Lower leg skin (tissue), 4 donors: ENCODE data around the gene RGS7. TPM values are rescaled to one million over a fixed set of nuclear protein-coding genes. Genes with fewer than 3 reads are reported as not detected.

Experiments
- DNase-seq, 2 donors: peaks; one replicate each; pipeline ENCODE4 v3.0.0-alpha.2; 2019; ENCODE audit warnings: low spot score in 2 of 2
- H3K4me3 ChIP-seq: fragments of 200-600 bp; sonication (generic); 2 replicates; pipeline ENCODE4 v1.5.1; 2017; ENCODE audit warnings: mild to moderate bottlenecking, low read depth; ENCODE audit not compliant: poor library complexity, severe bottlenecking
- POLR2A ChIP-seq, 2 donors: fragments of 450-650 bp; IDR thresholded peaks; one replicate each; pipeline ENCODE4 v1.6.1; 2016 to 2017; ENCODE audit warnings: antibody characterized with exemption in 2 of 2, mild to moderate bottlenecking in 1 of 2, moderate library complexity in 1 of 2
- WGBS, 2 donors: methylation state at CpG; one replicate each; pipeline ENCODE4 v1.1.5; 2018; 5-methylcytosine and 5-hydroxymethylcytosine counted together
- intact Hi-C: fragments of 100-400 bp; cut with DNase I; formaldehyde crosslinking; loops from one replicate; pipeline ENCODE4 v1.15.0; 2023; ENCODE audit warnings: low total_unique reads
- total RNA-seq, 4 donors: library from RNA; depleted of rRNA; stranded (reverse); fragments of >200 nt; gene quantifications; one replicate each; pipeline ENCODE4 v1.1.0, GENCODE V29; 2016
- TF ChIP-seq, protein P1 (sequence below), 3 donors: fragments of 450-650 bp; IDR thresholded peaks; one replicate each; pipeline ENCODE4 v1.5.1; 2016; ENCODE audit warnings: antibody characterized with exemption in 3 of 3, mild to moderate bottlenecking in 3 of 3, moderate library complexity in 2 of 3

The RGS7 gene
- total RNA-seq, 4 donors from 2014 or later = not detected

DNA sequence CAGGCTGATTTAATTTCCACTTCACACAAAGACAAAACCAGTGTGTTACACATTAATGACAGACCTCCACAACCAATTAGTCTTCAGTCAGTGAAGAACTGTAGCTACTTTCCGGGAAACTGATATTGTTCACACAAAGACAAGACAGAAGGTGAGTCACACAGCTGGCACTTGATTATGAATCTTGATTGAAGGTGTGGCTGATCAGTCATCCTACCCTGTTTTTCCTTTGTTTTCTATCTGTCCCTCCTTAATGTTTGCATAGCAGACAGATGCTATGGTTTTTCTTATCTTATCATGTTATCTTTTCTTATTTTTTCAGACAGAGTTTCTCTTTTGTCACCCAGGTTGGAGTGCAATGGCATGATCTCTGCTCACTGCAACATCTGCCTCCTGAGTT, 560.0 kb downstream of the RGS7 start:
- 65 to 75% methylated on average over 1 of the region's 1 CpG for WGBS, 2 donors
- TF ChIP-seq, protein P1, sequence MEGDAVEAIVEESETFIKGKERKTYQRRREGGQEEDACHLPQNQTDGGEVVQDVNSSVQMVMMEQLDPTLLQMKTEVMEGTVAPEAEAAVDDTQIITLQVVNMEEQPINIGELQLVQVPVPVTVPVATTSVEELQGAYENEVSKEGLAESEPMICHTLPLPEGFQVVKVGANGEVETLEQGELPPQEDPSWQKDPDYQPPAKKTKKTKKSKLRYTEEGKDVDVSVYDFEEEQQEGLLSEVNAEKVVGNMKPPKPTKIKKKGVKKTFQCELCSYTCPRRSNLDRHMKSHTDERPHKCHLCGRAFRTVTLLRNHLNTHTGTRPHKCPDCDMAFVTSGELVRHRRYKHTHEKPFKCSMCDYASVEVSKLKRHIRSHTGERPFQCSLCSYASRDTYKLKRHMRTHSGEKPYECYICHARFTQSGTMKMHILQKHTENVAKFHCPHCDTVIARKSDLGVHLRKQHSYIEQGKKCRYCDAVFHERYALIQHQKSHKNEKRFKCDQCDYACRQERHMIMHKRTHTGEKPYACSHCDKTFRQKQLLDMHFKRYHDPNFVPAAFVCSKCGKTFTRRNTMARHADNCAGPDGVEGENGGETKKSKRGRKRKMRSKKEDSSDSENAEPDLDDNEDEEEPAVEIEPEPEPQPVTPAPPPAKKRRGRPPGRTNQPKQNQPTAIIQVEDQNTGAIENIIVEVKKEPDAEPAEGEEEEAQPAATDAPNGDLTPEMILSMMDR (IDR thresholded peaks at IDR 0.05) = no peak

DNA sequence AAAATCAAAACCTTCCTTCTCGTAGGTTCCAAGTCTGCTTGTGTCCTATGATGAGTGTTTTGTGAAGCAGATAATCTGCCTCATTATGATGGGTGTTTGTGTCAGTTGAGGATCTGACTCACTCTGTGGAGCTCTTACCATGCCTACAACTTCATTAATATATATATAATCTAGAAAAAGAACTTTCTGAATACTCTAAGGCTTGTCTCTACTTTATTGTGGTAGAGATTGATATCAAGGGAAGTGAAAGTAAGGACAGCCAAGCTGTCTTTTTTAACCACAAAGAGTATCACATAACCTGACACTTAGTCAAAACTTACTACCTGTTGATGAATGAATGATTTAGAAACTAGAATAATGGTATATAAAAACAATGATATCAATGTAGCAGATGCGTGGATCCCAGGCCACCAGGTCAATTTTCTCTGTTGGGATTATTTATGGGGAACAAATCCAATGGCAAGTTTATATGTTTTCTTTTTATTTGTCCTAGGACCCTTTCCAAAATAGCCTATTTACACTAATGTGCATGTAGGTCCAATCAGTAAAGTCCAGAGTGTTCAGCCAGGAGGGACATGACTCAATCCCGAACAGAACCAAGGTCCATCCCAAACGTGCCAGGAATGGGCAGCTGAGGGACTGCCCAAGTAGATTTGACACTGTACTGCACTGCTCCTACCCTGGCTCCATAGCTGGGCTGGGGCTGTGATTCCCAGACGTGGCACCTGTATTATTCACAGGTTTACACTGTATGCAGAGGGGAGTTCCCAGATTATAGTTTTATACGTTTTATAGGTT, 562.8 kb downstream of the RGS7 start:
- 81 to 91% methylated on average over 6 of the region's 6 CpGs for WGBS, 2 donors
- H3K4me3 ChIP-seq = no peak overlapping the region
- DNase-seq = no peak
- intact Hi-C loops = no loop called here
- TF ChIP-seq POLR2A (IDR thresholded peaks at IDR 0.05) = no peak
- TF ChIP-seq, protein P1 (IDR thresholded peaks at IDR 0.05) = no peak

More for the DNA sequence above, 560.0 kb downstream of the RGS7 start:
- H3K4me3 ChIP-seq = no peak overlapping the region
- DNase-seq = no peak
- intact Hi-C loops = no loop called here

DNA sequence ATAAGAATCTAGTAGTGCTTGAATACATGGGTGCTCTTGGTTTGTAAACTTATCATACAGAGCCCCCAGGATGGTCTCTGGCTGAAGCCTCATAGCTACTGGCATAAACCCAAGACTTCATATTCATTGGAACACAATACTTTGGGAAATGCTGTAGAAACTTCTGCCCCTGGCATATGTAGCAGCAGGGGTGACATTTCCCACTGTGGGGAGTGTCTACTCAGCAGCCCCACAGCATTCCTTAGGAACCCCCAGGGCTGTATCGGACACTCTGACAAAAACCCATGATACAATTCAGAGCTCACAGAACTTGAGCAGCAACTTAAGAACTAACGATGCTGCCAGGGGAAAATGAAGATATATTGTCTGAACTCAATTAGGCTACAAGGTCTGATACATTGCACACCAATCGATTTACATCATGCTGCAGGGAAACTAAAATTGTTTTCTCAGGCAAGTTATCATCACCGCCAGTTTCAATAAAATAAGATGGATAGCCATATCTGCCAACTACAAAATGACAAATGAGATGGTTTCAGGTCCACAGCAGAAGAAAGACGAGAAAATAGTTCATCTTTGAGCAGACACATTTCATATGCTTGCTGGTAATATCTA, 564.0 kb downstream of the RGS7 start:
- no peak for DNase-seq
- WGBS, 2 donors = 53 to 60% methylated on average over 5 of the region's 5 CpGs
- no peak overlapping the region for H3K4me3 ChIP-seq
- no peak for TF ChIP-seq POLR2A (IDR thresholded peaks at IDR 0.05)
- TF ChIP-seq, protein P1 (IDR thresholded peaks at IDR 0.05) = no peak
- intact Hi-C loops = no loop called here

DNA sequence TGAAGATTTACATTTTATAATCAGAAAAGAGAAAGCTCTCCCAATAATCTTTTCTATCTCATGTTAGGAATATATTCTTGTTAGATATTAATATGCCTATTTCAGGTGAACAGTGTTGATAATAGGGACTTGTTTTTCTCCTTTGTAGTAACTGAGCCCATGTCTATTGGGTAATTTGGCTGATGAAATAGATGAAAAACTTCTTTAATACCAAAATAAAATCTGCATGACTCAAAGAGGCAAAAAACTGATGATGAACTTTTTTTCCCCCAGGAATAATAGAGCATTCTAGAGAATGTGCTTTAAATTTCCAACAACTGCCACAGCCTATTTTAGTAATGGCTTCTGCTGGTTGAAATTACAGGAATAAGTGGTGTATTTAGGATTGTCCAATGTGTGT, 566.1 kb downstream of the RGS7 start:
- no peak for DNase-seq
- intact Hi-C loops = no loop called here
- no peak for TF ChIP-seq POLR2A (IDR thresholded peaks at IDR 0.05)
- TF ChIP-seq, protein P1 (IDR thresholded peaks at IDR 0.05) = no peak

DNA sequence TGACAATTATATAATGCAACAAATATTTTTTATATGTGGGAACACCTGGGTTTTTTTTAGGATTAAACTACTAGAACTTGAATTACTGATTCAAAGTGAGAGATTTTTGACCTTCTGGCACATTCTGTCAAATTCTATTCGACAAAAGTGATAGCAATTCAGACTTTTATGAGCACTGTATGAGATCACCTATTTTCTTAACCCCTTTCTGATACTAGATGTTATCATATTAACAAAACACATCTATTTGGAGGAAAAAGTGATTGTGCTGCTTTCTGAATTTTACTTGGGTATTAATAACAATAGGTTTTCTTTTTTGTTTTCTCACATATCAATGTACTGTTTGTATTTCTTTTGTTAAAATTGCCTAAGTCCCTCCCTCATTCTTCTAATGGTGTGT, 570.1 kb downstream of the RGS7 start:
- DNase-seq = no peak
- intact Hi-C loops = no loop called here
- no peak overlapping the region for H3K4me3 ChIP-seq
- TF ChIP-seq, protein P1 (IDR thresholded peaks at IDR 0.05) = no peak
- no peak for TF ChIP-seq POLR2A (IDR thresholded peaks at IDR 0.05)
- 49 to 55% methylated on average over 1 of the region's 1 CpG for WGBS, 2 donors

More for the DNA sequence above, 566.1 kb downstream of the RGS7 start:
- no peak overlapping the region for H3K4me3 ChIP-seq
